ENCODE results near the gene CLIP2.

The CLIP2 gene

GRCh38 chr7:74271742-74272141 is 17.5 kb upstream of the CLIP2 start:
- DNase-seq (ENCODE audit: low spot score), result no peak

GRCh38 chr7:74272305-74273038 is 16.7 kb upstream of the CLIP2 start:
- DNase-seq (ENCODE audit: low spot score), result no peak

GRCh38 chr7:74275401-74275881 is 13.8 kb upstream of the CLIP2 start:
- DNase-seq (ENCODE audit: low spot score), result no peak

GRCh38 chr7:74277636-74278035 is 11.6 kb upstream of the CLIP2 start:
- no peak for DNase-seq (ENCODE audit: low spot score)

- no peak for DNase-seq (ENCODE audit: low spot score)
Measured at GRCh38 chr7:74280985-74281384, 8.2 kb upstream of the CLIP2 start.

- DNase-seq (ENCODE audit: low spot score), result no peak
Measured at GRCh38 chr7:74282748-74283459, 6.3 kb upstream of the CLIP2 start.

- no peak for DNase-seq (ENCODE audit: low spot score)
Measured at GRCh38 chr7:74283858-74284447, 5.3 kb upstream of the CLIP2 start.

- peak; percentile 90 for DNase-seq (ENCODE audit: low spot score)
Measured at GRCh38 chr7:74284781-74285259, 4.4 kb upstream of the CLIP2 start.

- DNase-seq (ENCODE audit: low spot score), result no peak
Measured at GRCh38 chr7:74286131-74286530, 3.1 kb upstream of the CLIP2 start.

GRCh38 chr7:74287303-74288033 is 1.7 kb upstream of the CLIP2 start:
- no peak for DNase-seq (ENCODE audit: low spot score)

- no peak for DNase-seq (ENCODE audit: low spot score)
Measured at GRCh38 chr7:74288034-74288881, 949 bp upstream of the CLIP2 start.

GRCh38 chr7:74289659-74290552 is 699 bp downstream of the CLIP2 start:
- no peak for DNase-seq (ENCODE audit: low spot score)

- DNase-seq (ENCODE audit: low spot score), result no peak
Measured at GRCh38 chr7:74290553-74290950, 1.3 kb downstream of the CLIP2 start.

- no peak for DNase-seq (ENCODE audit: low spot score)
Measured at GRCh38 chr7:74290981-74291441, 1.8 kb downstream of the CLIP2 start.

- no peak for DNase-seq (ENCODE audit: low spot score)
Measured at GRCh38 chr7:74291535-74291934, 2.3 kb downstream of the CLIP2 start.

GRCh38 chr7:74292757-74293576 is 3.8 kb downstream of the CLIP2 start:
- DNase-seq (ENCODE audit: low spot score), result peak; percentile 93

- no peak for DNase-seq (ENCODE audit: low spot score)
Measured at GRCh38 chr7:74293577-74293908, 4.3 kb downstream of the CLIP2 start.

GRCh38 chr7:74294191-74294998 is 5.2 kb downstream of the CLIP2 start:
- no peak for DNase-seq (ENCODE audit: low spot score)

Measured in LoVo (cell line).